Loucy (cell line): Measurements from ENCODE around the gene SLC22A3.

ENCODE experiments used
- H2AFZ ChIP-seq: fragments of 200-600 bp; sonication (generic); 2 replicates; pipeline ENCODE4 v1.6.0; 2016; ENCODE audit warnings: antibody characterized with exemption, mild to moderate bottlenecking, low read length, moderate library complexity
- H3F3A ChIP-seq: fragments of 200-600 bp; 2 replicates; pipeline ENCODE4 v1.6.0; 2016; ENCODE audit warnings: antibody characterized with exemption, low read depth, mild to moderate bottlenecking
- H3K27me3 ChIP-seq: fragments of 200-600 bp; sonication (generic); 2 replicates; pipeline ENCODE4 v1.6.1; 2014; ENCODE audit warnings: low read length, mild to moderate bottlenecking; ENCODE audit not compliant: insufficient read depth, poor library complexity, severe bottlenecking
- H3K36me3 ChIP-seq: fragments of 200-600 bp; sonication (generic); 2 replicates; pipeline ENCODE4 v1.6.1; 2016; ENCODE audit warnings: low read length; ENCODE audit not compliant: insufficient read depth
- H3K4me1 ChIP-seq: fragments of 200-600 bp; sonication (generic); 2 replicates; pipeline ENCODE4 v1.5.1; 2014; ENCODE audit warnings: low read length, mild to moderate bottlenecking; ENCODE audit not compliant: insufficient read depth, poor library complexity, severe bottlenecking
- H3K4me2 ChIP-seq: fragments of 200-600 bp; sonication (generic); 2 replicates; pipeline ENCODE4 v1.6.0; 2014; ENCODE audit warnings: antibody characterized with exemption, low read length, low read depth, mild to moderate bottlenecking; ENCODE audit not compliant: poor library complexity, severe bottlenecking
- H3K4me3 ChIP-seq: fragments of 200-600 bp; sonication (generic); 2 replicates; pipeline ENCODE4 v1.5.1; 2014; ENCODE audit warnings: low read length, mild to moderate bottlenecking, mixed read lengths; ENCODE audit not compliant: poor library complexity, severe bottlenecking
- H3K79me2 ChIP-seq: fragments of 200-600 bp; sonication (generic); 2 replicates; pipeline ENCODE4 v1.6.1; 2014; ENCODE audit warnings: low read length; ENCODE audit not compliant: insufficient read depth
- H3K9ac ChIP-seq: fragments of 200-600 bp; sonication (generic); 2 replicates; pipeline ENCODE4 v1.6.0; 2014; ENCODE audit warnings: mild to moderate bottlenecking, low read depth, low read length, moderate library complexity; ENCODE audit not compliant: poor library complexity, severe bottlenecking
- H3K9me2 ChIP-seq: fragments of 200-600 bp; sonication (generic); replicated peaks from 2 replicates; pipeline ENCODE4 v1.6.1; 2016; ENCODE audit warnings: low read depth, low read length, mixed read lengths
- H3K9me3 ChIP-seq: fragments of 200-600 bp; sonication (generic); 2 replicates; pipeline ENCODE4 v1.6.1; 2014; ENCODE audit warnings: mild to moderate bottlenecking, antibody characterized with exemption, low read length, low read depth; ENCODE audit not compliant: insufficient read depth
- H4K20me1 ChIP-seq: fragments of 200-600 bp; sonication (generic); 2 replicates; pipeline ENCODE4 v1.6.0; 2014; ENCODE audit warnings: antibody characterized with exemption, low read length, mild to moderate bottlenecking; ENCODE audit not compliant: insufficient read depth, poor library complexity, severe bottlenecking
- CTCF ChIP-seq: fragments of 200-600 bp; sonication (generic); conservative IDR thresholded peaks from 2 replicates; pipeline ENCODE4 v1.5.1; 2014; ENCODE audit warnings: mild to moderate bottlenecking, antibody characterized with exemption, low read length
- EZH2phosphoT487 ChIP-seq: fragments of 200-600 bp; IDR thresholded peaks from 2 replicates; pipeline ENCODE4 v1.6.1; 2018; ENCODE audit warnings: antibody characterized with exemption, mild to moderate bottlenecking, moderate library complexity, borderline replicate concordance

SLC22A3 gene

DNA sequence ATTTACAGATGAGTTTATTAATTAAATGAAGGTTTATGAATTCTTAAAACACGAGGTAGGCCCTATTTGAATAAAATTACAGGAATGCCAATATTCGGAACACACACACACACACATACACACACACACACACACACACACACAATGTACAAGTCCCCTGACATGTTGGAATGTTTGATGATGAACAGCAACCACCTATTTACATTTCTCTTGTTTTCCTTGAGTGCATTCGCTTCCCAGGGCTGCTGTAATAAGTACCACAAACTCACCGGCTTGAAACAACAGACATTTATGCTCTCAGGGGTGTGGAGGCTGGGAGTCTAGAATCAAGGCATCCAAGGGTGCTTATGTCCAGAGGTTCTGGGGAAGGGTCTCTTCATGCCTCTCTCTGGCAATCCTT lies 90.3 kb downstream of the SLC22A3 start:
- H3K4me3 ChIP-seq: no peak overlapping the region
- H3K79me2 ChIP-seq: no peaks in the 10 kb centered on the region
- H3K9ac ChIP-seq: no peak overlapping the region
- no peaks in the 10 kb centered on the region for H3F3A ChIP-seq
- H3K27me3 ChIP-seq: no peaks in the 10 kb centered on the region
- no peaks in the 10 kb centered on the region for H3K36me3 ChIP-seq
- H3K9me3 ChIP-seq: no peaks in the 10 kb centered on the region
- H4K20me1 ChIP-seq: no peaks in the 10 kb centered on the region
- no peaks in the 10 kb centered on the region for H3K9me2 ChIP-seq
- TF ChIP-seq EZH2phosphoT487 (no peak), CTCF (no peak)
- H2AFZ ChIP-seq: no peak overlapping the region
- no peaks in the 10 kb centered on the region for H3K4me1 ChIP-seq
- H3K4me2 ChIP-seq: no peak overlapping the region

DNA sequence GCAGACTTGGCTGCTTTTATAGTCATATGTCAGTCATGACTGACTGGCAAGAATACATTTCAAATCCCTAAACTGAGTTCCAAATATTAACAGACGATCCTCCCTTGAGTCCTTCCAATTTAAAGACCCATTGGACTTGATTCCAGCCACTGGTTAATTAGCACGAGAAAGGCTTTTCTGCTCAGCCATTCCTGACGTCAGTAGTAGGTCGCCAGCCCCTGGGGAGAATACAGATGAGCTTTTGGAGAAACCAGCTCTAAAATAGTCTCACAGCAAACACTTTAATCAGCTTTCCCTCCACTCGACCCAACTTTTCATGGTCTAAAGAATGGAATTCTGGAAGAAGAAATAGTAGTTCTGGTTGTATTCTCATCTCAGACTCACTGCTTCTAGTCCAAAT lies 91.6 kb downstream of the SLC22A3 start:
- no peaks in the 10 kb centered on the region for H3F3A ChIP-seq
- no peaks in the 10 kb centered on the region for H3K79me2 ChIP-seq
- no peaks in the 10 kb centered on the region for H3K27me3 ChIP-seq
- no peak for TF ChIP-seq EZH2phosphoT487
- TF ChIP-seq CTCF: no peak
- H3K9me2 ChIP-seq: no peaks in the 10 kb centered on the region
- no peak overlapping the region for H3K9ac ChIP-seq
- no peaks in the 10 kb centered on the region for H4K20me1 ChIP-seq
- H2AFZ ChIP-seq: no peak overlapping the region
- H3K9me3 ChIP-seq: no peaks in the 10 kb centered on the region
- H3K36me3 ChIP-seq: no peaks in the 10 kb centered on the region
- no peaks in the 10 kb centered on the region for H3K4me1 ChIP-seq
- H3K4me2 ChIP-seq: no peak overlapping the region
- H3K4me3 ChIP-seq: no peak overlapping the region

- Histone ChIP-seq H3K4me1 (no peaks in the 10 kb centered on the region), H3K27me3 (no peaks in the 10 kb centered on the region), H3F3A (no peaks in the 10 kb centered on the region)
These were observed 94.0 kb downstream of the SLC22A3 start for GRCh38 chr6:160442151-160442550.

More at GRCh38 chr6:160442151-160442550, 94.0 kb downstream of the SLC22A3 start:
- H3K36me3 ChIP-seq: no peaks in the 10 kb centered on the region
- TF ChIP-seq EZH2phosphoT487: no peak
- TF ChIP-seq CTCF: no peak
- no peak overlapping the region for H3K4me3 ChIP-seq
- H4K20me1 ChIP-seq: no peaks in the 10 kb centered on the region
- no peak overlapping the region for H3K9ac ChIP-seq
- no peak overlapping the region for H3K4me2 ChIP-seq
- H3K9me2 ChIP-seq: no peaks in the 10 kb centered on the region
- H3K9me3 ChIP-seq: no peaks in the 10 kb centered on the region
- no peaks in the 10 kb centered on the region for H3K79me2 ChIP-seq
- no peak overlapping the region for H2AFZ ChIP-seq
